Osteocyte (in vitro differentiated cells): ENCODE measurements around the gene PCNX3. TPM values are rescaled to one million over a fixed set of nuclear protein-coding genes. Genes with fewer than 3 reads are reported as not detected.

ENCODE experiments used
- DNase-seq: peaks from one replicate; pipeline ENCODE4 v3.0.0; 2021; ENCODE audit warnings: mixed read lengths; ENCODE audit not compliant: unreplicated experiment; ENCODE audit errors: extremely low spot score
- H3K27ac Mint-ChIP-seq: one replicate; pipeline ENCODE4 v1.8.0; 2021; ENCODE audit warnings: mild to moderate bottlenecking, mixed read lengths; ENCODE audit not compliant: unreplicated experiment
- H3K27me3 Mint-ChIP-seq: one replicate; pipeline ENCODE4 v1.8.0; 2021; ENCODE audit warnings: mixed read lengths; ENCODE audit not compliant: unreplicated experiment
- H3K36me3 Mint-ChIP-seq: one replicate; pipeline ENCODE4 v1.8.0; 2021; ENCODE audit warnings: mixed read lengths; ENCODE audit not compliant: unreplicated experiment
- H3K4me1 Mint-ChIP-seq: one replicate; pipeline ENCODE4 v1.8.0; 2021; ENCODE audit warnings: mixed read lengths; ENCODE audit not compliant: unreplicated experiment
- H3K4me3 Mint-ChIP-seq: one replicate; pipeline ENCODE4 v1.8.0; 2021; ENCODE audit warnings: mild to moderate bottlenecking, moderate library complexity, mixed read lengths; ENCODE audit not compliant: unreplicated experiment
- H3K9me3 Mint-ChIP-seq: one replicate; pipeline ENCODE4 v1.8.0; 2021; ENCODE audit warnings: mixed read lengths; ENCODE audit not compliant: unreplicated experiment
- microRNA-seq: library from miRNA; unstranded; fragments of <30 nt; microRNA quantifications from one replicate; pipeline ENCODE4 v1.1.0, GENCODE V29; 2020; ENCODE audit not compliant: unreplicated experiment
- total RNA-seq: library from RNA; stranded (reverse); gene quantifications from 2 replicates; pipeline ENCODE4 v1.2.1, GENCODE V29; 2021
- TF ChIP-seq, protein P1 (sequence below): fragments of 200-600 bp; sonication (generic); IDR thresholded peaks from 2 replicates; pipeline ENCODE4 v1.5.0; 2021; ENCODE audit warnings: antibody characterized with exemption, mild to moderate bottlenecking, moderate library complexity

The PCNX3 gene
- total RNA-seq, 1 donor from 2014 or later, result 49.8 TPM

DNA sequence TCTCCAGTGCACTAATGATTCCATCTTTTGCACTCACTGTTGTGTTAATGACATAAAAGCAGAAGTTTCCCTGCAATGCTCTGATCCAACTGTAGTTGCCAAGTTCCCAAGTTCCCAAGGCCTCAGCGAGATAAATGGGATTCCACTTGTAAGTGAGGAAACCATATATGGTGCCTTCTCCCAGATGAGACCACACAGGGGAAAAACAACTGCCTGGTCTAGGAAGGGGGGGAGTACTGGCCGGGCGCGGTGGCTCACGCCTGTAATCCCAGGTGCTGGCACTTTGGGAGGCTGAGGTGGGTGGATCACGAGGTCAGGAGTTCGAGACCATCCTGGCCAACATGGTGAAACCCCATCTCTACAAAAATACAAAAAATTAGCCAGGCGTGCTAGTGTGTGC is 70.4 kb downstream of the PCNX3 start:
- Mint-ChIP-seq H3K4me1 (no peaks in the 10 kb centered on the region), H3K27ac (no peak overlapping the region), H3K27me3 (peaks cover 25% of the 10 kb centered on the region), H3K4me3 (no peak overlapping the region), H3K9me3 (no peaks in the 10 kb centered on the region), H3K36me3 (no peaks in the 10 kb centered on the region)
- TF ChIP-seq, protein P1, sequence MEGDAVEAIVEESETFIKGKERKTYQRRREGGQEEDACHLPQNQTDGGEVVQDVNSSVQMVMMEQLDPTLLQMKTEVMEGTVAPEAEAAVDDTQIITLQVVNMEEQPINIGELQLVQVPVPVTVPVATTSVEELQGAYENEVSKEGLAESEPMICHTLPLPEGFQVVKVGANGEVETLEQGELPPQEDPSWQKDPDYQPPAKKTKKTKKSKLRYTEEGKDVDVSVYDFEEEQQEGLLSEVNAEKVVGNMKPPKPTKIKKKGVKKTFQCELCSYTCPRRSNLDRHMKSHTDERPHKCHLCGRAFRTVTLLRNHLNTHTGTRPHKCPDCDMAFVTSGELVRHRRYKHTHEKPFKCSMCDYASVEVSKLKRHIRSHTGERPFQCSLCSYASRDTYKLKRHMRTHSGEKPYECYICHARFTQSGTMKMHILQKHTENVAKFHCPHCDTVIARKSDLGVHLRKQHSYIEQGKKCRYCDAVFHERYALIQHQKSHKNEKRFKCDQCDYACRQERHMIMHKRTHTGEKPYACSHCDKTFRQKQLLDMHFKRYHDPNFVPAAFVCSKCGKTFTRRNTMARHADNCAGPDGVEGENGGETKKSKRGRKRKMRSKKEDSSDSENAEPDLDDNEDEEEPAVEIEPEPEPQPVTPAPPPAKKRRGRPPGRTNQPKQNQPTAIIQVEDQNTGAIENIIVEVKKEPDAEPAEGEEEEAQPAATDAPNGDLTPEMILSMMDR, result no peak
- no peak for DNase-seq

Small RNA genes within 50 kb of the gene (microRNA-seq; reads per million reads assigned to microRNA genes)
- gene MIR4489 (not detected), gene MIR4690 (not detected)

Other genes with a start within 250 kb of the PCNX3 start
- gene SLC25A45, start 233.1 kb upstream of the PCNX3 start, total RNA-seq, result 9.9 and 10.8 TPM in 2 replicates
- 62.8 and 65.8 TPM in 2 replicates for gene FRMD8, start 229.1 kb upstream of the PCNX3 start, total RNA-seq
- 300 and 534 TPM in 2 replicates for gene NEAT1, start 193.0 kb upstream of the PCNX3 start, total RNA-seq
- gene MALAT1, start 116.7 kb upstream of the PCNX3 start, total RNA-seq, result 11,843 and 16,538 TPM in 2 replicates
- 103 and 104 TPM in 2 replicates for gene SCYL1, start 90.7 kb upstream of the PCNX3 start, total RNA-seq
- gene LTBP3, start 57.4 kb upstream of the PCNX3 start, total RNA-seq, result 219 and 256 TPM in 2 replicates
- 31.3 and 32.7 TPM in 2 replicates for gene ZNRD2, start 45.3 kb upstream of the PCNX3 start, total RNA-seq
- 84.2 and 92.1 TPM in 2 replicates for gene FAM89B, start 43.2 kb upstream of the PCNX3 start, total RNA-seq
- gene EHBP1L1, start 39.7 kb upstream of the PCNX3 start, total RNA-seq, result 39.7 and 42.6 TPM in 2 replicates
- gene KCNK7, start 20.0 kb upstream of the PCNX3 start, total RNA-seq, result not detected in 2 replicates
- 43.5 and 44.7 TPM in 2 replicates for gene MAP3K11, start 1.6 kb upstream of the PCNX3 start, total RNA-seq
- gene SIPA1, start 22.3 kb downstream of the PCNX3 start, total RNA-seq, result 31.2 and 34.7 TPM in 2 replicates
- gene RELA, start 47.1 kb downstream of the PCNX3 start, total RNA-seq, result 77.4 and 79.7 TPM in 2 replicates
- 60.4 and 66.5 TPM in 2 replicates for gene KAT5, start 96.5 kb downstream of the PCNX3 start, total RNA-seq
- 54.2 and 55.6 TPM in 2 replicates for gene RNASEH2C, start 105.0 kb downstream of the PCNX3 start, total RNA-seq
- 19.0 and 21.0 TPM in 2 replicates for gene AP5B1, start 165.2 kb downstream of the PCNX3 start, total RNA-seq
- not detected in 2 replicates for gene OVOL1, start 171.3 kb downstream of the PCNX3 start, total RNA-seq
- 4.0 and 4.1 TPM in 2 replicates for gene SNX32, start 218.2 kb downstream of the PCNX3 start, total RNA-seq
- gene CFL1, start 242.4 kb downstream of the PCNX3 start, total RNA-seq, result 939 and 946 TPM in 2 replicates
- gene MUS81, start 244.7 kb downstream of the PCNX3 start, total RNA-seq, result 63.7 and 68.5 TPM in 2 replicates